ENCODE results near the gene NME7. TPM values are rescaled to one million over a fixed set of nuclear protein-coding genes. Genes with fewer than 3 reads are reported as not detected.
A peak's percentile ranks its signal among the peaks of the same experiment; 100 is the strongest.

The NME7 gene
- total and polyA plus RNA-seq, 4 donors, result 6.2 to 43.7 (median 18.0) TPM

DNA sequence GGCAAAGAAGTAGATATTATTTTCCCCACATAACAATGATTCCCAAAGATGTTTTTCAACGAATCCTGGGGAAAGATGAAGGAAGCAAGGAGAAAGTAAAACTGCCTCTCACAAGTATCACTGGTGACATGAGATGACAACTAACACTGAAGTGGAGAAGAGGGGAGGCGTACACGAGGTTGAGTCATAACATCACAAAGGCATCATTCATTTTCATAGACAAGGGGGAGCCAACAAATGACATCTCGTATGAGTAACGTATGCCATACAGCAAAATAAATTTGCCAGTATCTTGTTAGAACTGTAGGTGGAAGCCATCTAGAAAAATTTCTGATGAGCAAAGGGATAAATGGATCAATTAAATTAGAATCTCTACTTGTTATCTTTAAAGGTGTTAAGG lies 204.5 kb downstream of the NME7 start:
- H3K4me3 ChIP-seq, result no peak overlapping the region
- H3K36me3 ChIP-seq (ENCODE audit: control insufficient read depth in 4 of 4, insufficient read depth in 4 of 4, low read length in 4 of 4), result peaks cover 0 to 3% (median 0%) of the 10 kb centered on the region in 4 donors
- no peak for ATAC-seq (ENCODE audit: insufficient read depth, low FRiP score)
- TF ChIP-seq, protein P1, sequence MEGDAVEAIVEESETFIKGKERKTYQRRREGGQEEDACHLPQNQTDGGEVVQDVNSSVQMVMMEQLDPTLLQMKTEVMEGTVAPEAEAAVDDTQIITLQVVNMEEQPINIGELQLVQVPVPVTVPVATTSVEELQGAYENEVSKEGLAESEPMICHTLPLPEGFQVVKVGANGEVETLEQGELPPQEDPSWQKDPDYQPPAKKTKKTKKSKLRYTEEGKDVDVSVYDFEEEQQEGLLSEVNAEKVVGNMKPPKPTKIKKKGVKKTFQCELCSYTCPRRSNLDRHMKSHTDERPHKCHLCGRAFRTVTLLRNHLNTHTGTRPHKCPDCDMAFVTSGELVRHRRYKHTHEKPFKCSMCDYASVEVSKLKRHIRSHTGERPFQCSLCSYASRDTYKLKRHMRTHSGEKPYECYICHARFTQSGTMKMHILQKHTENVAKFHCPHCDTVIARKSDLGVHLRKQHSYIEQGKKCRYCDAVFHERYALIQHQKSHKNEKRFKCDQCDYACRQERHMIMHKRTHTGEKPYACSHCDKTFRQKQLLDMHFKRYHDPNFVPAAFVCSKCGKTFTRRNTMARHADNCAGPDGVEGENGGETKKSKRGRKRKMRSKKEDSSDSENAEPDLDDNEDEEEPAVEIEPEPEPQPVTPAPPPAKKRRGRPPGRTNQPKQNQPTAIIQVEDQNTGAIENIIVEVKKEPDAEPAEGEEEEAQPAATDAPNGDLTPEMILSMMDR (IDR thresholded peaks at IDR 0.05; ENCODE audit: control extremely low read depth, extremely low read depth), result no peak
- H3K9ac ChIP-seq (ENCODE audit: insufficient read depth in 1 of 2, low read length in 2 of 2), result no peak overlapping the region
- H3K9me3 ChIP-seq (ENCODE audit: control insufficient read depth in 4 of 4, insufficient read depth in 3 of 4, low read length in 3 of 4), result no peaks in the 10 kb centered on the region
- no peak overlapping the region for H3K27ac ChIP-seq (ENCODE audit: low read depth in 1 of 2, low read length in 1 of 2)
- 79 to 80% methylated on average over 5 of the region's 5 CpGs for WGBS, 2 donors
- H3K27me3 ChIP-seq (ENCODE audit: control insufficient read depth in 3 of 3, insufficient read depth in 3 of 3, low read length in 2 of 3), result no peaks in the 10 kb centered on the region
- DNase-seq, result no peak
- H3K4me1 ChIP-seq (ENCODE audit: control insufficient read depth in 5 of 5, insufficient read depth in 5 of 5, low read length in 5 of 5), result peaks cover 0 to 4% (median 0%) of the 10 kb centered on the region in 5 donors

DNA sequence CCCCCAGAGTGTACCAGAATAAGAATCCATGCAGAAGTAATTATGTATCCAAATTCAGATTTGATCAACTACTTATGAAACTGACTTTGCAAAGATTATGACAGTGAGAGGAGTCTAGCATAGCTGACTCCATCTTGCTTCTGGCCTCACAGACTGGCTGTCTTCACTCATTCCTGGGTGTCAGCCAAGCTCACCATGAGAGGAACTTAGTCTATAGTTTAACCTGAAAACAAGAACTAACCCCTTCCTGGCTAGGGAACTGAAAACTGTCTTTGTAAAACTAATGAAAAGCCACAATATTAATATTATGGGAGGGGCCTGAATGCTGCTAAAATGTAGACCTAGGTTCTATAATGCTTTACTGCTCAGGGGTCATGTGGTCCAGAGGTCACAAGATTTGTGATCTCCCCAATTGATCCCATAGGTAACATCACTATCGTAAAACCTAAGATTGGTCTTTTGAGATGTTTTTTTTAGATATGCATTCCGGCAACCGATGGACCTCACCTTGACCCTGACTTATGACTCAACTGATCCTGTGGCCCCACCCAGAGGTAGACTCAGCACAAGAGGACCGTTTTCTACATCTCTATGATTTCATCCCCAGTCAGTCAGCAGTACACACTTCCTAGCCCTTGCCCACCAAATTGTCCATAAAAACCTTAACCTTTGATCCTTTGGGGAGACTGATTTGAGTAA lies 206.0 kb downstream of the NME7 start:
- Histone ChIP-seq H3K9me3 (ENCODE audit: control insufficient read depth in 4 of 4, insufficient read depth in 3 of 4, low read length in 3 of 4) (no peaks in the 10 kb centered on the region), H3K9ac (ENCODE audit: insufficient read depth in 1 of 2, low read length in 2 of 2) (no peak overlapping the region), H3K27me3 (ENCODE audit: control insufficient read depth in 3 of 3, insufficient read depth in 3 of 3, low read length in 2 of 3) (no peaks in the 10 kb centered on the region), H3K4me1 (ENCODE audit: control insufficient read depth in 5 of 5, insufficient read depth in 5 of 5, low read length in 5 of 5) (peaks cover 0 to 4% (median 0%) of the 10 kb centered on the region in 5 donors), H3K27ac (ENCODE audit: low read depth in 1 of 2, low read length in 1 of 2) (peak overlapping the region in 1 of 2 donors; percentile 26), H3K4me3 (no peak overlapping the region), H3K36me3 (ENCODE audit: control insufficient read depth in 4 of 4, insufficient read depth in 4 of 4, low read length in 4 of 4) (peaks cover 0 to 3% (median 0%) of the 10 kb centered on the region in 4 donors)
- no peak for ATAC-seq (ENCODE audit: insufficient read depth, low FRiP score)
- TF ChIP-seq, protein P1 (IDR thresholded peaks at IDR 0.05; ENCODE audit: control extremely low read depth, extremely low read depth), result no peak
- 88 to 92% methylated on average over 4 of the region's 4 CpGs for WGBS, 2 donors
- peak in 1 of 3 donors; percentile 6 for DNase-seq

DNA sequence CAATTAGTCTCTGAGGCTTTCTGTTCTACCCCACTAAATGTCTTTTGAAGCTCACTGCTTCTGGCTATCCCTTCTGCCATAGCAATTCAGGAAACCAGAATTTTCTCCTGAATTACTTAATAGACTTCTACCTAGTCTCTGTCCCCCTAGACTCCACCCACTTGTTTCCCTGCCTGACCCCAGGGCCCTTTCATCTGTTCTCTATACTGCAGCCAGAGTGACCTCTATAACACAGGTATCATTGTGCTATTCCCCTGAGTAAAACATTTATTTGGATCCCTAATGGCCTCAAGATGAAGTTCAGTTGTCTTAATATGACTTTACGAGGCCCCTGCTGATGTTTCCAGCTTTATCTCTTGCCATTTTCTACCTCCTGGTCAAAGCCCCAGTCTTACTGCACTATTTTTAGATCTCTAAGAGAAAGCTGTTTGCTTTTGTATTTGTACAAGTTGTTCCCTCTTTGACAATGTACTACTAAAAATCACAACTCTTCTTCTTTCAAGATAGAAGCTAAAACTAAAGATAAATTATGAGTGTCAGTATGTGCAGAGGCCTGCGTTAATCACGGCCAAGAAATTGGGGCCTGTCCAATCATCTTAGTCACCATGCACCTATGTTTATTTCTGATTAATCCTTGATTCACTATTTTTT lies 206.6 kb downstream of the NME7 start:
- Histone ChIP-seq H3K36me3 (ENCODE audit: control insufficient read depth in 4 of 4, insufficient read depth in 4 of 4, low read length in 4 of 4) (peaks cover 0 to 3% (median 0%) of the 10 kb centered on the region in 4 donors), H3K27me3 (ENCODE audit: control insufficient read depth in 3 of 3, insufficient read depth in 3 of 3, low read length in 2 of 3) (no peaks in the 10 kb centered on the region), H3K9me3 (ENCODE audit: control insufficient read depth in 4 of 4, insufficient read depth in 3 of 4, low read length in 3 of 4) (no peaks in the 10 kb centered on the region), H3K4me1 (ENCODE audit: control insufficient read depth in 5 of 5, insufficient read depth in 5 of 5, low read length in 5 of 5) (peaks cover 0 to 4% (median 0%) of the 10 kb centered on the region in 5 donors), H3K4me3 (no peak overlapping the region), H3K27ac (ENCODE audit: low read depth in 1 of 2, low read length in 1 of 2) (peak overlapping the region in 1 of 2 donors; percentile 26), H3K9ac (ENCODE audit: insufficient read depth in 1 of 2, low read length in 2 of 2) (no peak overlapping the region)
- 86 to 90% methylated on average over 3 of the region's 3 CpGs for WGBS, 2 donors
- DNase-seq (no peak), ATAC-seq (ENCODE audit: insufficient read depth, low FRiP score) (no peak)
- TF ChIP-seq, protein P1 (IDR thresholded peaks at IDR 0.05; ENCODE audit: control extremely low read depth, extremely low read depth), result no peak

All from lung (tissue), 12 donors.